Panc1 (cell line): ENCODE results near the gene NUP133. TPM values are rescaled to one million over a fixed set of nuclear protein-coding genes. Genes with fewer than 3 reads are reported as not detected.
A peak's percentile ranks its signal among the peaks of the same experiment; 100 is the strongest.

Source experiments
- ATAC-seq: fragments of 200-7000 bp; cut with Tn5 transposase; 2 replicates; pipeline ENCODE4 v1.9.1; 2020; ENCODE audit warnings: mild to moderate bottlenecking, moderate library complexity
- BruUV-seq: library from RNA; stranded (reverse); fragments of 400-500 nt; replicated peaks from 2 replicates; lab custom pipeline; 2021; lab: Mats Ljungman, UMichigan
- CTCF ChIA-PET: fragments of 300-600 bp; sonication (Branson Sonifier 250); formaldehyde crosslinking; loops from one replicate; lab custom pipeline; 2022; ENCODE audit warnings: antibody characterized with exemption; lab: Charles Lee
- POLR2A ChIA-PET: fragments of 300-600 bp; sonication (Branson Sonifier 250); formaldehyde crosslinking; loops from one replicate; lab custom pipeline; 2022; ENCODE audit warnings: antibody characterized with exemption; lab: Charles Lee
- DNase-seq: peaks from one replicate; pipeline ENCODE4 v3.0.0-alpha.2; 2010; ENCODE audit warnings: low read depth, low spot score
- H3K27ac ChIP-seq: 2 replicates; pipeline ENCODE4 v1.5.1; 2011; ENCODE audit warnings: mild to moderate bottlenecking, low read length, inconsistent platforms
- H3K27me3 ChIP-seq: fragments of 200-500 bp; sonication (Bioruptor generic); 2 replicates; pipeline ENCODE4 v1.6.0; 2014; ENCODE audit warnings: low read length, inconsistent platforms; ENCODE audit not compliant: control insufficient read depth, insufficient read depth
- H3K36me3 ChIP-seq: fragments of 200-500 bp; sonication (Bioruptor generic); 2 replicates; pipeline ENCODE4 v1.5.1; 2014; ENCODE audit warnings: inconsistent platforms, mild to moderate bottlenecking, low read length, moderate library complexity; ENCODE audit not compliant: control insufficient read depth, insufficient read depth
- H3K4me1 ChIP-seq: 2 replicates; pipeline ENCODE4 v1.5.1; 2011; ENCODE audit warnings: inconsistent platforms, mild to moderate bottlenecking, low read length, moderate library complexity; ENCODE audit not compliant: control insufficient read depth, insufficient read depth
- H3K4me3 ChIP-seq, 2 experiments: 2 replicates each; pipeline ENCODE4 v1.5.1; 2011 to 2012; ENCODE audit warnings: low read depth in 2 of 2, low read length in 2 of 2, mild to moderate bottlenecking in 2 of 2, inconsistent platforms in 1 of 2, moderate library complexity in 1 of 2
- H3K9me3 ChIP-seq: fragments of 200-500 bp; sonication (Bioruptor generic); 2 replicates; pipeline ENCODE4 v1.5.1; 2014; ENCODE audit warnings: low read depth, mild to moderate bottlenecking, inconsistent platforms, low read length, moderate library complexity; ENCODE audit not compliant: control insufficient read depth, insufficient read depth
- POLR2AphosphoS5 ChIP-seq: IDR thresholded peaks from 2 replicates; pipeline ENCODE4 v1.6.1; 2012; ENCODE audit warnings: mild to moderate bottlenecking, low read depth, low read length, moderate library complexity
- SIN3A ChIP-seq: IDR thresholded peaks from 2 replicates; pipeline ENCODE4 v1.6.1; 2012; ENCODE audit warnings: low read depth, mild to moderate bottlenecking, low read length, moderate library complexity, borderline replicate concordance; ENCODE audit not compliant: insufficient read depth
- TCF7L2 ChIP-seq: IDR thresholded peaks from 2 replicates; pipeline ENCODE4 v1.6.1; 2011; ENCODE audit warnings: mild to moderate bottlenecking, low read depth, low read length, inconsistent platforms
- in situ Hi-C: cut with HindIII; loops from 2 replicates; pipeline ENCODE4 v1.10.0; 2016; ENCODE audit warnings: low sequenced_read_pairs, low pct_unique_long_range_greater_than_20kb
- intact Hi-C: fragments of 100-400 bp; cut with micrococcal nuclease; formaldehyde crosslinking; loops from one replicate; pipeline ENCODE4 v1.10.0; 2022; ENCODE audit not compliant: unreplicated experiment
- total RNA-seq: library from RNA; stranded (reverse); gene quantifications from one replicate; pipeline ENCODE4 v1.2.1, GENCODE V29; 2021; ENCODE audit not compliant: unreplicated experiment
- TF ChIP-seq, protein P1 (sequence below): fragments of 450-650 bp; IDR thresholded peaks from 2 replicates; pipeline ENCODE4 v1.5.1; 2017; ENCODE audit warnings: mild to moderate bottlenecking
- TF ChIP-seq, protein P2 (sequence below), 2 experiments: IDR thresholded peaks; 2 replicates each; pipeline ENCODE4 v1.6.1; 2011 to 2012; ENCODE audit warnings: low read depth in 2 of 2, control low read depth in 1 of 2, low read length in 1 of 2, mild to moderate bottlenecking in 1 of 2, moderate library complexity in 1 of 2; ENCODE audit not compliant: insufficient read depth in 1 of 2

The NUP133 gene
- total RNA-seq, 1 experiment from 2014 or later = 39.5 TPM

DNA sequence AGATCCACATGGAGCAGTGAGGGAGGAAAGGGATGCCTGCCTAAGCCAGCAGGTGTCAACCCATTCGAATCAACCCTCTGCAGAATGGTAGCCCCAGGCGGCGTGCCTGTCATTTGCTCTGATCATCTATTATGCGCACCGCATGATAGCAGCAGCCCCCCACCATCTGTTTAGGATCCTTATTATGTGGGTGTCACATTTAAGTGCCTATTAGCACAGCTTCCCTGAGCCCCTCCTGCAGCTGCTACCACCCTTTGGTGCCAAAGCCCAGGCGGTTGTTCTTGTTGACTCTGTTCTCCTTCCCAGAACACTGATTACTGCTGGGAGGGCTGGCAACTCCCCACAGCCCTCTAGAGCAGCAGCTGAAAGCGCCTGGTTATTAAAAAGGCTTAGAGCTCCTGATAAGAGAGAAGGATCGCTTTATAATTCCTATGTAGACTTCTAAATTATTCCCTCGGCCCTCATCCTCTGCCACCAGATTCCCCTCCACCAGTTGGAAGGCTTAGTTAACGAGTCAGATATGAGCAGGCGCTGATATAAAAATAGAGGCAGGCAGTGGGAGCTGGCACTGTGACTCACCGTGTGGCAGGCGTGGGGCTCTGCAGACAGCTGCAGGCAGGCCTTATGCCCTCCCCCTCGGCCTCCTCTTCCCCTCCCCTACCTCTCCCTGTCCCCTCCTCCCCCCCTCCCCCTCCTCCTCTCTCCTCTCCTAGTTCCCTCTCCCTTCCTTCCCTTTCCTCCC, 97.3 kb downstream of the NUP133 start:
- TF ChIP-seq, protein P1, sequence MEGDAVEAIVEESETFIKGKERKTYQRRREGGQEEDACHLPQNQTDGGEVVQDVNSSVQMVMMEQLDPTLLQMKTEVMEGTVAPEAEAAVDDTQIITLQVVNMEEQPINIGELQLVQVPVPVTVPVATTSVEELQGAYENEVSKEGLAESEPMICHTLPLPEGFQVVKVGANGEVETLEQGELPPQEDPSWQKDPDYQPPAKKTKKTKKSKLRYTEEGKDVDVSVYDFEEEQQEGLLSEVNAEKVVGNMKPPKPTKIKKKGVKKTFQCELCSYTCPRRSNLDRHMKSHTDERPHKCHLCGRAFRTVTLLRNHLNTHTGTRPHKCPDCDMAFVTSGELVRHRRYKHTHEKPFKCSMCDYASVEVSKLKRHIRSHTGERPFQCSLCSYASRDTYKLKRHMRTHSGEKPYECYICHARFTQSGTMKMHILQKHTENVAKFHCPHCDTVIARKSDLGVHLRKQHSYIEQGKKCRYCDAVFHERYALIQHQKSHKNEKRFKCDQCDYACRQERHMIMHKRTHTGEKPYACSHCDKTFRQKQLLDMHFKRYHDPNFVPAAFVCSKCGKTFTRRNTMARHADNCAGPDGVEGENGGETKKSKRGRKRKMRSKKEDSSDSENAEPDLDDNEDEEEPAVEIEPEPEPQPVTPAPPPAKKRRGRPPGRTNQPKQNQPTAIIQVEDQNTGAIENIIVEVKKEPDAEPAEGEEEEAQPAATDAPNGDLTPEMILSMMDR = no peak
- TF ChIP-seq TCF7L2 (no peak), SIN3A (no peak)
- TF ChIP-seq, protein P2, sequence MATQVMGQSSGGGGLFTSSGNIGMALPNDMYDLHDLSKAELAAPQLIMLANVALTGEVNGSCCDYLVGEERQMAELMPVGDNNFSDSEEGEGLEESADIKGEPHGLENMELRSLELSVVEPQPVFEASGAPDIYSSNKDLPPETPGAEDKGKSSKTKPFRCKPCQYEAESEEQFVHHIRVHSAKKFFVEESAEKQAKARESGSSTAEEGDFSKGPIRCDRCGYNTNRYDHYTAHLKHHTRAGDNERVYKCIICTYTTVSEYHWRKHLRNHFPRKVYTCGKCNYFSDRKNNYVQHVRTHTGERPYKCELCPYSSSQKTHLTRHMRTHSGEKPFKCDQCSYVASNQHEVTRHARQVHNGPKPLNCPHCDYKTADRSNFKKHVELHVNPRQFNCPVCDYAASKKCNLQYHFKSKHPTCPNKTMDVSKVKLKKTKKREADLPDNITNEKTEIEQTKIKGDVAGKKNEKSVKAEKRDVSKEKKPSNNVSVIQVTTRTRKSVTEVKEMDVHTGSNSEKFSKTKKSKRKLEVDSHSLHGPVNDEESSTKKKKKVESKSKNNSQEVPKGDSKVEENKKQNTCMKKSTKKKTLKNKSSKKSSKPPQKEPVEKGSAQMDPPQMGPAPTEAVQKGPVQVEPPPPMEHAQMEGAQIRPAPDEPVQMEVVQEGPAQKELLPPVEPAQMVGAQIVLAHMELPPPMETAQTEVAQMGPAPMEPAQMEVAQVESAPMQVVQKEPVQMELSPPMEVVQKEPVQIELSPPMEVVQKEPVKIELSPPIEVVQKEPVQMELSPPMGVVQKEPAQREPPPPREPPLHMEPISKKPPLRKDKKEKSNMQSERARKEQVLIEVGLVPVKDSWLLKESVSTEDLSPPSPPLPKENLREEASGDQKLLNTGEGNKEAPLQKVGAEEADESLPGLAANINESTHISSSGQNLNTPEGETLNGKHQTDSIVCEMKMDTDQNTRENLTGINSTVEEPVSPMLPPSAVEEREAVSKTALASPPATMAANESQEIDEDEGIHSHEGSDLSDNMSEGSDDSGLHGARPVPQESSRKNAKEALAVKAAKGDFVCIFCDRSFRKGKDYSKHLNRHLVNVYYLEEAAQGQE (IDR thresholded peaks at IDR 0.05; ENCODE audit: insufficient read depth in 1 of 2, low read depth in 2 of 2, low read length in 1 of 2) = no peak
- Histone ChIP-seq H3K27ac (no peak overlapping the region), H3K4me1 (peaks cover 12% of the 10 kb centered on the region), H3K36me3 (no peaks in the 10 kb centered on the region), H3K9me3 (no peaks in the 10 kb centered on the region), H3K27me3 (no peaks in the 10 kb centered on the region), H3K4me3 (no peak overlapping the region; a peak in 1 of 4 replicates)
- in situ Hi-C loops = no loop called here
- peak; percentile 91 for ATAC-seq
- DNase-seq = no peak
- intact Hi-C loops = no loop called here
- POLR2A ChIA-PET = no interaction called here
- CTCF ChIA-PET = no interaction called here
- no TSS peak for BruUV-seq

DNA sequence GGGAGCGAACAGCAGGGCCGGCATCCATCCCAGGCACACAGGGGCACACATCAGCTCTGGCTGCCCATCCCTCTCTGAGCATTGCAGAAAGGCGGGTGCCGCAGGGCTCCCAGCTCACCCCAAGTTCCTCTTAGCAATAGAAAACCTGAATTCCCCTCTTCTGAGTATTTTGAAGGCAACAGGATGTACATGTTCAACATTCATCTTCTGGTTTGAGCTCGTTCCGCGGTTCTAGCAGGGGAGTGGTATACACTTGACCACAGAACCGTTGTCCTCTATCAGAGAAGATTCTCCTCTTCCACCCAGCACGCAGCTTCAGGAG, 97.8 kb downstream of the NUP133 start:
- CTCF ChIA-PET = no interaction called here
- no peak for ATAC-seq

More for the DNA sequence above, 97.8 kb downstream of the NUP133 start:
- Histone ChIP-seq H3K4me3 (no peak overlapping the region), H3K4me1 (peaks cover 12% of the 10 kb centered on the region), H3K36me3 (no peaks in the 10 kb centered on the region), H3K27ac (no peak overlapping the region), H3K27me3 (no peaks in the 10 kb centered on the region), H3K9me3 (no peaks in the 10 kb centered on the region)
- in situ Hi-C loops = no loop called here
- POLR2A ChIA-PET = interaction anchor here (0.6 kb wide), 1 partner anchor 132 kb away, joined by 3 read pairs; no protein-coding TSS in a partner anchor
- TF ChIP-seq TCF7L2 (no peak), SIN3A (no peak), POLR2AphosphoS5 (no peak)
- BruUV-seq = no TSS peak
- intact Hi-C loops = no loop called here
- DNase-seq = no peak
